Left renal pelvis (tissue), 4 donors: ENCODE results near the gene DLEU7. TPM values are rescaled to one million over a fixed set of nuclear protein-coding genes. Genes with fewer than 3 reads are reported as not detected.

ENCODE experiments used
- DNase-seq, 4 donors: peaks; one replicate each; pipeline ENCODE4 v3.0.0-alpha.2; 2013; ENCODE audit warnings: low read depth in 4 of 4, low spot score in 3 of 4
- polyA plus RNA-seq, 4 donors: library from polyadenylated mRNA; unstranded; fragments of 120-200 nt; gene quantifications; one replicate each; pipeline ENCODE4 v1.2.1, GENCODE V29; 2013; ENCODE audit not compliant: insufficient read length in 4 of 4

DLEU7 gene
- polyA plus RNA-seq, 4 donors = 1.3 to 1.7 (median 1.6) TPM

DNA sequence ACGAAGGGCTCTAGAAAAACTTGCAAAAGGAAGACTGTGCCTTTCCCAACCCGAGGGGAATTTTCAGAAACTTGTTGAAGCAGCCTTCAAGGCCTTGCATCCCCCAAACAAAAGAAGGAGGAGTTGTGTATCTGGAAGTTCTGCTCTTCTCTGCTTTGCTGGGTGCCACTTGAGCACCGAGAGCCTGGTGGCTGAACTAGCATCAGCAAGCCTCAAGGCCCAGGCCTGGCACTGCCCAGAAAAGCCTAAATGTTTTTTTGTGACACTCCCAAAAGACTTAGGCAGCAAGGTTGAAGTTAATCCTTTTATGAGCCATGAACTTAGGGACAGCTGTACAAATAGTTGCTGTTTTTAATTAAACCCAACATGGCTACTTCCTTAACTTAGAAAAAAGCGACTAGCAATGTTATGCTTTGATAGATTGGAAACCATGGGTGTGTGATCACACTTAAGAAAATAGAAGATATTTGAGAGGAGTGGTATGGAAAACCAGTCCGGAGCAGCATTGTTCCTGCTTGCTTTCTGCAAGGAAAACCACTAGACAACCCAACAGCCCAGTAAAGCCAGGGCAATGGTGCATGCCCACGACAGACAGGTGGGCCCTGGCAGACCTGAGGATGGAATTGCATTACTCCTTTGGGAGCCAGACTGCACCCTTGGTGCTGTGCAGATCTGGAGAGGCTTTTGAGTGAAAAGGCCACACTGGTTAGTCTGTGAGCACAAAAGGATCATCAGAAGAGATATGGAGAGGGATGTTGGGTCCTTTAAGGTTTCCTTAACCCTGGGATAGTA is 788 bp upstream of the DLEU7 start:
- DNase-seq = no peak

GRCh38 chr13:50842990-50843256 is 569 bp downstream of the DLEU7 start:
- no peak for DNase-seq

GRCh38 chr13:50842251-50842989 is 1.1 kb downstream of the DLEU7 start:
- DNase-seq = no peak

GRCh38 chr13:50841786-50842185 is 1.7 kb downstream of the DLEU7 start:
- DNase-seq = no peak

- no peak for DNase-seq
These were observed 3.2 kb downstream of the DLEU7 start for GRCh38 chr13:50840284-50840683.

DNA sequence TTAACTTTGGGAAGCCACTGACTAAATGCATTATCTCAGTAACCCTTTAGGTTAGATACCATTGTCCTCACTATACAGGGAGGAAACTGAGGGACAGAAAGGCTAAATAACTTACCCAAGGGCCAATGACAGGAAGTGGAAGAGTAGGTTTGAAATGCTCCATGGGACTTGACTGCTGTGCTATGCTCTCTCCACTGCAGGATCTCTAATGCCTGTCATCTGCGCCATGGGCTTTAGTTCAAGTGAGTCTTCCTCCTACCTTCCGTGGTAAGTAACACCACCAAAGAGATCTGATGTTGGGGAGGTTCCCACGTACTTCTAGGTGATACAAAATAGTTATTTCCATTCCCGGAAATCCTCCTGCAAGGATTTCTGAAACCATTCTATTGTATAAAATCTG is 3.7 kb downstream of the DLEU7 start:
- DNase-seq = no peak

GRCh38 chr13:50838701-50839100 is 4.8 kb downstream of the DLEU7 start:
- no peak for DNase-seq

DNA sequence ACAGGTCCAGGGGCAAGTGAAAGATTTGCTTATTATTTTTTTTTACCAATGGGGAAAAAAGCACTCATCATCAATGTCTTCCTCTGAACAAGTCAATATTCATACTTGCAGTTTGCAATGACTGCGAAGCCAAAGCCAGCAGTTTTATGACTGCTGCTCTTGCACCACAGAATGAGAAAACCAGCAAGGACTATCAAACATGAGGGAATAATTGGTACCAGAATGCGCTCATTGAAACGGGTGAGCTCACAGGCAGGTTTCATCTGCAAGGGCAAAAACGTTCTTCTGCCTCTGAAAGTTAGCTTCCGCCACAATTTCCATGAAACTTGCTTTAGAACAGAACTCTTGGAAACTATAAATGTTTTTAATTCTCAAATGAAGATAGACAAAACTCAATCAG is 5.5 kb downstream of the DLEU7 start:
- DNase-seq = no peak

DNA sequence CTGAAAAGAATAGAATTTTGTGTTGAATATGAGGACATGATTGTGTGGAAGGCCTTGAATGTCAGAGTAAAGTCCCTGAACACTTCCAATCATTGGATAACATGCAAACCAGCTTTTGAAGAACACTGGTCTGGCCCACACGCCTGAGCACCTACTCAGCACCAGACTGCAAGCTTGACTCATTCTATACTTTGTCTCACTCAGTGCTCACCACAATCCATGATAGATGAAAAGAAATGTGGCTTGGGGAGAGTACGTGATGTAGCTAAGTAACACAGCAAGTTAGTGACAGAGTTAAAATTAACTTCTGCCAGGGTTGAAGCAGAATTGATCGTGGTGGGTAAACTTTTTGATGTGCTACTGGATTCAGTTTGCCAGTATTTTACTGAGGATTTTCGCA is 12.0 kb downstream of the DLEU7 start:
- no peak for DNase-seq

DNA sequence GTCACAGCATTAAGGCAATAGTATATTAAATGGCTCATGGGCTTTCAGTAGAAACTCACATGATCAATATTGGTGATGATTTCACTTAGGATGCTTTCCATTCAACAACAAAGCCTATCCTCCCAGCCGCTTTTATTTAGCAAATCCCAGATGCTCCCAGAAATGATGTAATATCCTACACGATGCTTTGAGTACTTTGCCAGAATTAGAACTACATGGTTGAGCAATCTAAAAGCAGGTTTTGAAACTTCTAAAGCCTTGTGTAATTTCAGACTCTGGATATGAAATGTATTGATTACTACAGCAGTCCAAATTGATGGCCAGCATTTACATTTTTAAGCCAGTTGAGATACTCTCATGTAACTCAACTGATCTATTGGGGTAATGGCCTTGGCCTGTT is 13.6 kb downstream of the DLEU7 start:
- DNase-seq = no peak

GRCh38 chr13:50829226-50829625 is 14.3 kb downstream of the DLEU7 start:
- DNase-seq = no peak

DNA sequence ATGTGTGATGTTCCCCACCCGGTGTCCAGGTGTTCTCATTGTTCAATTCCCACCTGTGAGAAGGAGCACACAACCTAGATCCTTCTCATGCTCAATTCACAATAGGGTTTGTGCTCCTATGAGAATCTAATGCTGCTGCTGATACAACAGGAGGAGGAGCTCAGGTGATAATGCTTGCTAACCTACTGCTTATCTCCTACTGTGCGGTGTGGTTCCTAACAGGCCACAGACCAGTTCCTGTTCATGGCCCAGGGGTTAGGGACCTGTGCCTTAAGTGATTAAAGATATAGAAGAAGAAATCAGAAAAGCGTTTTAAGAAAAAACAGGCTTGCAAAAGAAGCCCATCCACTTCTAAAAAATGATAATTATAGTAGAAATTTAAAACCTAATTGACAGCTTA is 17.5 kb downstream of the DLEU7 start:
- no peak for DNase-seq

GRCh38 chr13:50812242-50812641 is 31.2 kb downstream of the DLEU7 start:
- DNase-seq = no peak

DNA sequence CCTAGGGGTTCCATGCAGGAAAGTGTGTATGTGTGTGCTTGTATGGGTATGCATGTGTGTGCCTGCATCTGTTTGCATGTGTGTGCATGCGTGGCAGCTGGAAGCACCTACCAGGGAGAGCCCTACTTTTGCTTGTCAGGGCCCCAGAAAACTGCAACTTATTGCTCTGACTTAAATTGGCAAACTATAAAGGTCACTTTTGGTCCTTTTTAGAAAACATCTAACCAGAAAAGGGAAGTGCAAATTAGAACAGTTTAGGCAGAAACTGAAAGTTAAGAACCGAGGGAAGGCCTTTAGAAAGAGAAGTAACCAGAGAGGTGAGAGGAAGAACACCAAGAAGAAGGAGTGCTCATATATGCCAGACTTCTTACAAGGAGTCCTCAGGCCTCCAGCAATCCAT is 32.5 kb downstream of the DLEU7 start:
- no peak for DNase-seq

DNA sequence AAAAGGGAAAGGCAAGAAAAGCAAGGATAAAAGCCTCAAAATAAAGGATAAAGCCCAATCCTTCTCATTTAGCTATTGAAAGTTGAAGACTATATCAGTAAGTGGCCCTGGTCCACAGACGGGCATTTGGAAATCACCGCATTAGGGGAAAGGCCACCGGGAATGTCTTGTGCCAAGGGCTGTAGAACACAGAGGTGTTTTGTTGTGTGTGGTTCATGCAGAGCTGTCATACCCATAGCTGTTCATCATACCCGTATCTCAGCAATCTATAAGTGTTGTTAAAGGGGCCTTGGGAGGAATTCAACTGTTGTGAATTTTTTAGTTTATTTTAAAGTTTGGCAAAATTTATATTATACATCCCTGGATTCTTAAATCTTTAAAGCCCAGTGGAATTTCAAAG is 33.0 kb downstream of the DLEU7 start:
- no peak for DNase-seq

GRCh38 chr13:50809133-50810090 is 34.1 kb downstream of the DLEU7 start:
- no peak for DNase-seq

DNA sequence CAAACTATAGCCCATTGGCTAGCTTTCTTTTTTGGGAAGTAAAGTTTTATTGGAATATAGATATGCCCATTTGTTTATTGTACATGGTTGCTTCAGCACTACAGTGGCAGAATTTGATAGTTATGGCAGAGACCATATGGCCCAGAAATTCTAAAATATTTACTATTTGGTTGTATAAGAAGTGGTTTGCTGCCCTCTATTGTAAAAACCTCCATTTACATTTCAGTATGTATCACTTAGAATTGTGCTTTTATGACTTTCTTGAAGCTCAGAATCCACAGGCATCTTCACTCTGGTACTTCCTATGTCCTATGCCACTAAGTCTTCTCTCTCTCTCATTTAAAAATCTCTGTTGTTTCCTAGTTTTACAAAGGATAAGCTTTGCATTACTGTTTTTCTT is 37.7 kb downstream of the DLEU7 start:
- DNase-seq = no peak

- DNase-seq = peak in 3 of 4 donors; percentile 57 to 67 (median 62)
These were observed 42.2 kb downstream of the DLEU7 start for GRCh38 chr13:50801087-50801931.

DNA sequence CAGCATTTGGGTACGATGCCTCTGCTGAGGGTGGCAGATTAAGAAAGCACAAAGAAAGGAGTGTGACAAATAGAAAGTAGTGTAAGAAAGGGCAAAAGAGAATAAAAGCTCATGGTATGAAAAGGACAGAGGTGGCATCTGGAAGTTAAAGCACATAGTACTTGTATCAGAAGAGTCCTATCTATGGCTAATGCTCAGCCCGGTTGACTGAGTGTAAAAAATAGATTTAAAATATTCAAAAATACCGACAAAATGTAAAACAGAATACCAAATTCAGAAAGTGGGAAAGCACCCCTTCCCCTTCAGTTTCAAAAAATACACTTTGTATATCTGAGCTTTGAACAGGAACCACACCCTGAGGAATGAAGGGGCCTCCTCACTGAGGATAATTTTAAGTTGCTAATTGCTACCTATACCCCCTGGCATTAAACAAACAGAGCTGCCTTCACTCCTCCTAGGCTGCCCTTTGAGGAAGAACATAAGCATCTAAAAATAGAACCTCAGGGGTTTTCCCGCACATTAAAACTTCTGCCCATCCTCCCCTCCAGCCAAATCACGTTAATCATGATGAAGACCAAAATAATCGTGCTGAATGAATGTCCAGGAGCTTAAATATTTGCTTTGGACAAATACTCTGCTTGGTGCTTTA is 43.3 kb downstream of the DLEU7 start:
- DNase-seq = no peak

- DNase-seq = no peak
These were observed 44.6 kb downstream of the DLEU7 start for GRCh38 chr13:50798923-50799322.
